Breast epithelium (tissue), 4 donors: Measurements from ENCODE around the gene MTG1. TPM values are rescaled to one million over a fixed set of nuclear protein-coding genes. Genes with fewer than 3 reads are reported as not detected.

ENCODE experiments used
- DNase-seq, 2 donors: peaks; one replicate each; pipeline ENCODE4 v3.0.0-alpha.2; 2019; ENCODE audit warnings: low spot score in 2 of 2
- H3K27ac ChIP-seq, 2 donors: fragments of 200-600 bp; sonication (generic) in 1 of 2; one replicate each; pipeline ENCODE4 v1.5.1; 2016 to 2019; ENCODE audit warnings: mild to moderate bottlenecking in 1 of 2
- H3K27me3 ChIP-seq, 2 donors: fragments of 200-600 bp; sonication (generic) in 1 of 2; one replicate each; pipeline versions ENCODE4 v1.5.1 to v1.6.0; 2017 to 2019; ENCODE audit warnings: control low read depth in 1 of 2, mild to moderate bottlenecking in 1 of 2
- H3K36me3 ChIP-seq: fragments of 200-600 bp; one replicate; pipeline ENCODE4 v1.5.1; 2019
- H3K4me1 ChIP-seq, 2 donors: fragments of 200-600 bp; sonication (generic); one replicate each; pipeline ENCODE4 v1.5.1; 2016 to 2019; ENCODE audit warnings: control low read depth in 1 of 2
- H3K4me3 ChIP-seq, 3 donors: fragments of 200-600 bp; sonication (generic); 1 replicate in 2 of 3; 2 replicates in 1 of 3; pipeline ENCODE4 v1.5.1; 2016 to 2019; ENCODE audit warnings: mild to moderate bottlenecking in 3 of 3, moderate library complexity in 2 of 3
- H3K9me3 ChIP-seq, 2 donors: fragments of 200-600 bp; sonication (generic) in 1 of 2; one replicate each; pipeline ENCODE4 v1.5.1; 2016 to 2019; ENCODE audit warnings: control low read depth in 1 of 2
- POLR2A ChIP-seq: fragments of 450-650 bp; IDR thresholded peaks from one replicate; pipeline ENCODE4 v1.6.1; 2016; ENCODE audit warnings: antibody characterized with exemption, mild to moderate bottlenecking, moderate library complexity
- POLR2AphosphoS5 ChIP-seq, 3 donors: sonication (generic); formaldehyde crosslinking; IDR thresholded peaks; one replicate each; pipeline ENCODE4 v1.6.1; 2017; ENCODE audit warnings: antibody characterized with exemption in 3 of 3
- intact Hi-C: fragments of 100-400 bp; cut with DNase I; formaldehyde crosslinking; loops from one replicate; pipeline ENCODE4 v1.15.1; 2023; ENCODE audit warnings: low total_unique reads
- total RNA-seq, 3 donors: library from RNA; depleted of rRNA; stranded (reverse); fragments of >200 nt; gene quantifications; one replicate each; pipeline ENCODE4 v1.1.0, GENCODE V29; 2016
- TF ChIP-seq, protein P1 (sequence below), 3 donors: fragments of 450-650 bp; IDR thresholded peaks; one replicate each; pipeline ENCODE4 v1.5.1; 2016 to 2017; ENCODE audit warnings: antibody characterized with exemption in 3 of 3, mild to moderate bottlenecking in 3 of 3, moderate library complexity in 3 of 3

Gene MTG1
- total RNA-seq, 3 donors from 2014 or later = 22.9 to 56.4 (median 37.0) TPM

DNA sequence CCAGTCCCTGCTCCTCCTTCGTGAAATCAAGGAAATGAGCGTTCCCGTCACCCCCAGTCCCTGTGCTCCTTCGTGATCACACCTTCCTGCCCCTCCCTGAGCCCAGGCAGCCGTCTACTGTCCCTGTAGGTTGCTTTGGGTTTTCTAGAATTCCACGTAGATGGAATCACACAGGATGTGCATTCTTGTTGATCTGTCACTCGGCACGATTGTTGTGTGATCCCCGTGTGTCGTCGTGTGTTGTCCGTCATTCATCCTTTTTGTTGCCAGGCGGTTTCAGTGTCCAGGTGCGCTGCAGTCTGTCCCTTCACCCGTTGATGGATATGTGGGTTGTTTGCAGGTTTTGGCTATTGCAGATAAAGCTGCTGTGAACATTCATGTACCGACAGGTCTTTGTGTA lies 9.4 kb downstream of the MTG1 start:
- intact Hi-C loops = no loop called here
- no peak for DNase-seq
- H3K9me3 ChIP-seq = no peaks in the 10 kb centered on the region
- no peaks in the 10 kb centered on the region for H3K36me3 ChIP-seq
- TF ChIP-seq POLR2A (no peak), POLR2AphosphoS5 (IDR thresholded peaks at IDR 0.05) (no peak)
- TF ChIP-seq, protein P1, sequence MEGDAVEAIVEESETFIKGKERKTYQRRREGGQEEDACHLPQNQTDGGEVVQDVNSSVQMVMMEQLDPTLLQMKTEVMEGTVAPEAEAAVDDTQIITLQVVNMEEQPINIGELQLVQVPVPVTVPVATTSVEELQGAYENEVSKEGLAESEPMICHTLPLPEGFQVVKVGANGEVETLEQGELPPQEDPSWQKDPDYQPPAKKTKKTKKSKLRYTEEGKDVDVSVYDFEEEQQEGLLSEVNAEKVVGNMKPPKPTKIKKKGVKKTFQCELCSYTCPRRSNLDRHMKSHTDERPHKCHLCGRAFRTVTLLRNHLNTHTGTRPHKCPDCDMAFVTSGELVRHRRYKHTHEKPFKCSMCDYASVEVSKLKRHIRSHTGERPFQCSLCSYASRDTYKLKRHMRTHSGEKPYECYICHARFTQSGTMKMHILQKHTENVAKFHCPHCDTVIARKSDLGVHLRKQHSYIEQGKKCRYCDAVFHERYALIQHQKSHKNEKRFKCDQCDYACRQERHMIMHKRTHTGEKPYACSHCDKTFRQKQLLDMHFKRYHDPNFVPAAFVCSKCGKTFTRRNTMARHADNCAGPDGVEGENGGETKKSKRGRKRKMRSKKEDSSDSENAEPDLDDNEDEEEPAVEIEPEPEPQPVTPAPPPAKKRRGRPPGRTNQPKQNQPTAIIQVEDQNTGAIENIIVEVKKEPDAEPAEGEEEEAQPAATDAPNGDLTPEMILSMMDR (IDR thresholded peaks at IDR 0.05) = no peak
- no peak overlapping the region for H3K4me3 ChIP-seq
- H3K27me3 ChIP-seq = no peaks in the 10 kb centered on the region
- no peaks in the 10 kb centered on the region for H3K4me1 ChIP-seq
- no peak overlapping the region for H3K27ac ChIP-seq

DNA sequence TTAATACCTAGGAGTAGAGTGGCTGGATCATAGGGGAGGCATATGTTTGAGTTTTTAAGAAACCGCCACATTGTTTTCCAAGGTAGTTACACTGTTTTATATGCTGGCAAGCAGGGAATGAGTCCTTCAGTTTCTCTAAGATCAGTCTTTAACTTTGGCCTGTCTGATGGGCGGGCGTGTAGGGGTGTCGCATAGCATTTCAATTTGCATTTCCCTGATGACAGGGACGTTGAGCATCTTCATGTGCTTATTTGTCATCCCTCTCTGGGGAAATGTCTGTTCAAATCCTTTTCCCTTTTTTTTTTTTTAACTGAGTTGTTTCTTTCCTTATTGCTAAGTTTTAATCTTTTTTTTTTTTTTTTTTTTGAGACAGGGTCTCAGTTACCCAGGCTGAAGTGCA lies 9.8 kb downstream of the MTG1 start:
- Histone ChIP-seq H3K4me1 (no peaks in the 10 kb centered on the region), H3K36me3 (no peaks in the 10 kb centered on the region), H3K27me3 (no peaks in the 10 kb centered on the region), H3K4me3 (no peak overlapping the region), H3K9me3 (no peaks in the 10 kb centered on the region), H3K27ac (no peak overlapping the region)
- intact Hi-C loops = no loop called here
- no peak for DNase-seq
- TF ChIP-seq, protein P1 (IDR thresholded peaks at IDR 0.05) = no peak
- TF ChIP-seq POLR2A (no peak), POLR2AphosphoS5 (IDR thresholded peaks at IDR 0.05) (no peak)

DNA sequence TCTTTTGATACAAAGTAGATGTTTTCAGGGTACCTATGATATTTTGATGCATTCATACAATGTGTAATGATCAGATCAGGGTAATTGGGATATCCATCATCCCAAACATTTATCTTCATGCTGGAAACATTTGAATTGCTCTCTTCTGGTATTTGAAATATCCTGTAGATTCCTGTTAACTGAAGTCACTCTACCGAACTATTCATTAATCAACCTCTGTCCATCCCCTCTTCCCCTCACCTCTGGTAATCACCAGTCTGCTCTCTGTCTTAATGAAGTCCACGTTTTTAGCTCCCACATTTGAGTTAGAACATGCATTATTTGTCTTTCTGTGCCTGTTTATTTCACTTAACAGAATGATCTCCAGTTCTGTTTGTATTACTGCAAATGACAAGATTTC lies 11.3 kb downstream of the MTG1 start:
- intact Hi-C loops = no loop called here
- no peaks in the 10 kb centered on the region for H3K9me3 ChIP-seq

DNA sequence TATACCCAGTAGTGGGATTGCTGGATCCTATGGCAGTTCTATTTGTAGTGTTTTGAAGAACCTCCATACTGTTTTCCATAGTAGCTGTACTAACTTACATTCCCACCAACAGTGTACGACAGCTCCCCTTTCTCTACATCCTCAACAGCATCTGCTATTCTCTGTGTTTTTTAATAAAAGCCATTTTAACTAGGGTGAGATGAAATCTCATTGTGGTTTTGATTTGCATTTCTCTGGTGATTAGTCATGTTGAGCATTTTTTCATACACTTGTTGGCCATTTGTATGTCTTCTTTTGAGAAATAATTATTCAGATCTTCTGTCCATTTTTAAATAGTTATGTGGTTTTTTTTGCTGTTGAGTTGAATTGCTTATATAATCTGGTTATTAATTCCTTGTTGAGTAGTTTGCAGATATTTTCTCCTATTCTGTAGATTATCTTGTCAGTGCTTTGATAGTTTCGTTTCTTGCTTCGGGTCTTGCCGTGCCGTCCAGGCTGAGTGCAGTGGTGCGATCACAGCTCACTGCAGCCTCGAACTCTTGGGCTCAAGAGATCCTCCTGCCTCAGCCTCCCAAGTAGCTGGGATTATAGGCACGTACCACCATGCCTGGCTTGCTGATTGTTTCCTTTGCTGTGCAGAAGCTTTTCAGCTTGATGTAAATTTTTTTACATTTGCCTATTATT lies 12.0 kb downstream of the MTG1 start:
- intact Hi-C loops = no loop called here
- no peak for TF ChIP-seq POLR2A
- no peak for TF ChIP-seq POLR2AphosphoS5 (IDR thresholded peaks at IDR 0.05)
- TF ChIP-seq, protein P1 (IDR thresholded peaks at IDR 0.05) = no peak
- H3K36me3 ChIP-seq = no peaks in the 10 kb centered on the region

More for the DNA sequence above, 11.3 kb downstream of the MTG1 start:
- Histone ChIP-seq H3K4me3 (no peak overlapping the region), H3K4me1 (no peaks in the 10 kb centered on the region), H3K36me3 (no peaks in the 10 kb centered on the region), H3K27me3 (no peaks in the 10 kb centered on the region), H3K27ac (no peak overlapping the region)
- DNase-seq = no peak
- TF ChIP-seq POLR2AphosphoS5 (IDR thresholded peaks at IDR 0.05) = no peak

DNA sequence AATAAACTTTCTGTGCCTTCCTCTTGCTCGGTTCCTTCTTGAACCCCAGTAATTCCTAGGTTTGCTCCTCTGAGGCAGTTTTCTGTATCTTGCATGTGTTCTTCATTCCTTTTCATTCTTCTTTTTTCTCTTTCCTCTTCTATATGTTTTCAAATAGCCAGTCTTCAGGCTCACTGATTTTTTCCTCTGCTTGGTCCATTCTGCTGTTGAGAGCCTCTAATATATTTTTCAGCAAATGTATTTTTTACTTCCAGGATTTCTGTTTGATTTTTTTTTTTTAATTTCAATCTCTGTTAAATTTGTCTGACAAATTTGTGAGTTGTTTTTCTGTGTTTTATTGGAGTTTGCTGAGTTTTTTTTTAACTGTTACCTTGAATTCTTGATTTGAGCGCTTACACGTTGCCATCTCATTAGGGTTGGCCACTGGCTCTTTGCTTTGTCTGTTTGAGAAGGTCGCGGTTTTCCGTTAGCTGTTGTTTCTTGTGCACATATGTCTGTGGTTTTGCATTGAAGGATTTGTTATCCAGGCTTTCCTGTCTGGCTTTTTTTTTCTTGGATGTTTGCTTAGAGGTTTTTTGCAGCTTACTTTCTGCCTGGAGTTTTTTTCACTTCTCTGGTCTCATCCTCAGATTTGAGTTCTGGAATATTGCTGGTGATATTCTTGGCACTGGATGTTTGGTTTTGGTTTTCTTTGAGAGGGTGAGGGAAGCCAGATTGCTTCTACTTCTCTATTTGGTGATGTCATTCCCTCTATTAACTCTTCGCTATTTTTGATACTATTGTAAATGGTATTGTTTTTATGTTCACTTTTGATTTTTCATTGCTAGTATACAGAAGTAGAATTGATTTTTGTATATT lies 17.8 kb downstream of the MTG1 start:
- H3K27ac ChIP-seq = no peak overlapping the region
- H3K4me1 ChIP-seq = no peaks in the 10 kb centered on the region
- no peak overlapping the region for H3K4me3 ChIP-seq
- no peak for TF ChIP-seq POLR2A
- TF ChIP-seq POLR2AphosphoS5 (IDR thresholded peaks at IDR 0.05) = no peak
- TF ChIP-seq, protein P1 (IDR thresholded peaks at IDR 0.05) = no peak
- DNase-seq = peak in 1 of 2 donors; percentile 8
- intact Hi-C loops = no loop called here
- H3K27me3 ChIP-seq = no peaks in the 10 kb centered on the region
- H3K9me3 ChIP-seq = peaks cover 13 to 16% of the 10 kb centered on the region in 2 donors
- H3K36me3 ChIP-seq = no peaks in the 10 kb centered on the region

More for the DNA sequence above, 12.0 kb downstream of the MTG1 start:
- Histone ChIP-seq H3K27me3 (no peaks in the 10 kb centered on the region), H3K27ac (no peak overlapping the region), H3K9me3 (peaks cover 0 to 2% of the 10 kb centered on the region in 2 donors), H3K4me3 (no peak overlapping the region), H3K4me1 (no peaks in the 10 kb centered on the region)
- DNase-seq = no peak
